ENCODE data around the gene MRPS10.

The MRPS10 gene

GRCh38 chr6:42251911-42252637 is 34.4 kb upstream of the MRPS10 start:
- no peak for TF ChIP-seq ZNF274 (IDR thresholded peaks at IDR 0.05; ENCODE audit: low read depth, low read length)
- H3K4me3 ChIP-seq (ENCODE audit: low read length): no peak overlapping the region

GRCh38 chr6:42251500-42251899 is 33.8 kb upstream of the MRPS10 start:
- TF ChIP-seq ZNF274 (IDR thresholded peaks at IDR 0.05; ENCODE audit: low read depth, low read length): no peak
- H3K4me3 ChIP-seq (ENCODE audit: low read length): no peak overlapping the region

DNA sequence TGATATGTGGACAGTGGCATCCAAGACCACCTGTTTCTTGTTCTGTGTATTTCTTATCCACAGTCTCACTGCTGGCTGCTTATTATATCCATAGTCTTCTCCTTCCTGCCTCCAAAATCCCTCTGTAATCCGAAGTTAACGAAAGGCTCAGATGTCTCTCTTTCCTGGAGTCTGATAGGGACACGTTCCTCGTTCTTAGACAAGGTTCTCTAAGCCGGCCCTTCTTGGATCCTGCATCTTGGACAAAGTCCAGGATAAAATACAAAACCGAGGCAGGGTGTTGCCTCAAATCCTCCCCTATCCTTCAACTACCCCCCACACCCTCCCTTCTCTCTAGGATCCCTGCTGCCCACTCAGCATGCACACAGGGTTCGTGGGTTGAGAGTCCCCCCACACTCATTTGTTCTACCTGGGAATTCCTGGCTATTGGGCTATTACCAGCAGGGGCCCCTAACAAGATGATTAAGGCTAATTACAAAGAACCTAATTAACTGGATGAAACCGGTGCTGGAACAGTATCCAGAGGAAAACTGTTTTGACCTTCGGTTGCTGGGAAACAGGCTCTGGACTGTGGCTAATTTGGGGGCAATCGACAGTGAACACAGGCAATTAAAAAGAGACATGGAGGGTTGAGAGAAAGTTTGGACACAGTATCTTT is 32.7 kb upstream of the MRPS10 start:
- TF ChIP-seq ZNF274 (IDR thresholded peaks at IDR 0.05; ENCODE audit: low read depth, low read length): no peak
- no peak overlapping the region for H3K4me3 ChIP-seq (ENCODE audit: low read length)

DNA sequence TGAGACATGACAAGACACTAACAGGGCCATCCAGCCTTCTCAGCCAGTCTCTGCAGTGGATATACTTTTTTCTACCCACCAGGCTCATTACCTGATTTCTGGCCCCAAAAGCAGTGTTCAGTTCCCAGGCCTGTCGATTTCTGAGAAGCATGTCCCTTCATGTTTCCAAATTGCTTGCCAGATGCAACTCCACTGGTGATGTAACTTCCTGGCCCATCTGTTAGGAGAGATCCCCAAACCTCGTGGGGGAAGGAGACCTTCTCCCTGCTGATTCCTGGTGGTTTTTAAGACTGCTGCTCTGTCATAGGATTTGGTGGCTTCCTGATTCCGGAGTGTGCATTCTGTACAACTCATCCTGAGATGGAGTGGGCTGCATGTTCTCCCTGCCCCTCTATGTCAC is 31.6 kb upstream of the MRPS10 start:
- H3K4me3 ChIP-seq (ENCODE audit: low read length): no peak overlapping the region
- no peak for TF ChIP-seq ZNF274 (IDR thresholded peaks at IDR 0.05; ENCODE audit: low read depth, low read length)

- H3K4me3 ChIP-seq (ENCODE audit: low read length): no peak overlapping the region
- TF ChIP-seq ZNF274 (IDR thresholded peaks at IDR 0.05; ENCODE audit: low read depth, low read length): no peak
Observed at GRCh38 chr6:42243046-42243445, 25.4 kb upstream of the MRPS10 start.

- H3K4me3 ChIP-seq (ENCODE audit: low read length): no peak overlapping the region
- no peak for TF ChIP-seq ZNF274 (IDR thresholded peaks at IDR 0.05; ENCODE audit: low read depth, low read length)
Observed at GRCh38 chr6:42241915-42242314, 24.3 kb upstream of the MRPS10 start.

DNA sequence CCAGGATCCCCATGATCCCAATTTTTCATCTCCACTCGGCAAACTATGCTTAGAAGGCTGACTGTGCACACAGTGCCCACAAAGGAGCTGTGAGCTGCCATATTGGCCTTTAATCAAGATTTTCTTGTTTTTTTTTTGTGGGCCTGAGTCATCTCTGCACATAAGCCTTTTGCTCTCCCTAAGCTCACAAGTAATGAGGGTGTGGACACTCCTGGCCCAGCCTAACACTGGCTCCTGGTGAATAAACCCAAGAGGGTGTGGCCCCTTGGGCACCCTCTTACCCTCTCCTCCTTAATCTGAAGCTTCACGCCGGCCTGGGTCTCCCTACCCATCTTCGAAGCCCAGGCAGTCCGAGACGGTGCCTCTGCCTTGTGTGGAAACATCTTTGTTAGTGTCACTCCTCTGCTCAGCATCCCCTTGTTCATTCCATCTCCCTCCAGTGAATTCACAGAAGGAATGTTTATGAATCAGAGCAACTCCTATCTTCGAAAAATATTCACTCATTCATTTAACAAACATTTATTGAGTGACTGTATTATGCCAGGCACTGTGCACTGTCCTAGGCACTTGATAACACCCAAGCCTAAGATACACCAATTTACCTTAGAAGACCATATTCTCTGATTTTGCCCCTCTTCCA is 22.2 kb upstream of the MRPS10 start:
- no peak overlapping the region for H3K4me3 ChIP-seq (ENCODE audit: low read length)
- TF ChIP-seq ZNF274 (IDR thresholded peaks at IDR 0.05; ENCODE audit: low read depth, low read length): no peak

DNA sequence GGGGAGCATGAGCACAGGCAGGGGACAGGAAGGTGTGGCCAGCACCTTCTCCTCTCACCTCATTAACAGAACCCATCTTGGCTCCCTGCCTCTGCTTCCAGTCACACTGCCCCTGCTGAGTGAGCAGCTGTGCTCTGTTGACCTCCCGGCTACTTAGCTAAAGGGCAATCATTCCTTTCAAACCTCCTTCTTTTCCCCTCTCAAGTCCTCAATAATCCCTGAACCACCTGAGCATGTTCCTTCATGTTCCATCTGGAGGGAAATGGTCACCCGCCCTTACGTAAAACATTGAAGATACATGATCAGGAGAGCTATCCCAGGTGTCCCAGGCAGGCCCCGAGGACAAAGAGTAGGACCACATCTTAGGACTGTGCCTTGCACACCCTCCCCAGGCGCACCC is 21.7 kb upstream of the MRPS10 start:
- no peak overlapping the region for H3K4me3 ChIP-seq (ENCODE audit: low read length)
- TF ChIP-seq ZNF274 (IDR thresholded peaks at IDR 0.05; ENCODE audit: low read depth, low read length): no peak

DNA sequence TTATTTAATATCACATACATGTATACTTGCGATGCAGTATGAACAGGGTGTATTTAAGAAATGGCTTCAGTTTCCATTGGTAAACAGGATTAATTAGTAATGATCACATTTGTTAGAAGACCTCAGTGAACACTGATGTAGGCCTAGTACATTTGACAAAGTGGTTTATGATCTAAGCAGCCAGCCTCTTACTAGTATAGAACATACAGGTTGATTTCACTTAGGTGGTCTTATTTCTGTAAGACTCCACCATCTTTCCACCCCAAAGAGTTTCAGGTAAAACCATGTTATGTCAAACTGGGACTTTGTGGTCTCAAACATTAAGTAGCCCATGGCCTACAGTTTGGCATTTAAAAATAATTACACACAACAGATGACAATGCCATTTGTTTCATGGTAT is 20.2 kb upstream of the MRPS10 start:
- no peak overlapping the region for H3K4me3 ChIP-seq (ENCODE audit: low read length)
- TF ChIP-seq ZNF274 (IDR thresholded peaks at IDR 0.05; ENCODE audit: low read depth, low read length): no peak

DNA sequence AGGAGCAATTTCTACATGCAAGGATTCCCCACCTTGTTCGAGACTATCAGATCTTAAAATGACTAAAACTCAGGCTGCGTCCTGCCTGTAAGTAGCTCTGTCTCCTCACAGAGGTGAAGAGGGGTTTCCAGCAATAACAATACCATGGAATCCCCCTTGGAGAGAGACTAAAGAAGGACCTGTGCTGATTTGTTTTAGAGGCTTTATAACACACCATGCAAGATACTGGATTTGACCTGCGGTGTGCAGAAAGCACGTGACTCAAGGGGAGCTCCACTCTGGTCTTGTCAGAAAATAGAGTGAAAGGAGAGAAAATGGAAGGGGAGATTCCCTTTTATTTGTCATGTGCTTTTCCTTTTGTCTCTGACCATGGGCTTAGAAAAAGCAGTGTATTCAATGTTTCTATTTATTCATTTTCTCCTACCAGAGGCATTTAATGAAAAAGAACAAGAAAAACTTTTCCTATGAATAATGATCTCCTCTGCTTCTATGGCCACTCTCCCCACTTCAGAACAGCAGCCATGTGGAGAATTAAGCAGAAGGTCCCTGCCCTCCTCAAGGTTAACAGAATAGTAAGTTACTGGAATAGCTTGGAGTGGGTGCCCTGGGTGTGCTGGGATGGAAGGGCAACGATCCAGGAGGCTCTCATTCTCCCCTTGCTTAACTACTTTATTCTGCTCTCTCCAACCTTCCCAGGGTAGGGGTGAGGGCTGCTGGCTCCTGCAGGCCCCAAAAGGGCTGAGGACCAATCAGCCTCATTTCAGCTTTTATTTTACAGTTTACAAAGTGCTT is 19.2 kb upstream of the MRPS10 start:
- TF ChIP-seq ZNF274 (IDR thresholded peaks at IDR 0.05; ENCODE audit: low read depth, low read length): no peak
- no peak overlapping the region for H3K4me3 ChIP-seq (ENCODE audit: low read length)

GRCh38 chr6:42236030-42236429 is 18.4 kb upstream of the MRPS10 start:
- no peak overlapping the region for H3K4me3 ChIP-seq (ENCODE audit: low read length)
- no peak for TF ChIP-seq ZNF274 (IDR thresholded peaks at IDR 0.05; ENCODE audit: low read depth, low read length)

DNA sequence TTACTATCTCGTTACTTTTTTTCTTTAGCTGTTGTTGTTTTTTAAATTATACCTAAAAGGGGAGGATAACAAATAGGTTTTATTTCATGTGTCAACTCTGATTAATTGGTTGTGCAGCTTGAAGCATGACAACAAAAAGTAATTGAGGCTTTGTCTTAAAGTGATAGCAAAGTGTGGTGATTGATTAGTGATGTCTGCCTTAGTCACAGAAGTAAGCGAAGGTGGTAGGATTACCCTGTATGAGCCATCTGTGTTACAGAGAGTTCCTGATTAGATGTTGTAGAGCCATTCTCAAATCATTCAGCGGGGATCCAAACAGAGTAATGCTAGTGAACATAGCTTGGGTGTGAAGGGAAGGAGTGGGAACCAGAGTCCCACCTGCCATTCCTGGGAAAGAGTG is 14.4 kb upstream of the MRPS10 start:
- no peak overlapping the region for H3K4me3 ChIP-seq (ENCODE audit: low read length)
- no peak for TF ChIP-seq ZNF274 (IDR thresholded peaks at IDR 0.05; ENCODE audit: low read depth, low read length)

GRCh38 chr6:42230345-42231321 is 13.0 kb upstream of the MRPS10 start:
- no peak for TF ChIP-seq ZNF274 (IDR thresholded peaks at IDR 0.05; ENCODE audit: low read depth, low read length)
- no peak overlapping the region for H3K4me3 ChIP-seq (ENCODE audit: low read length)
